ENCODE results near the gene SDF2. TPM values are rescaled to one million over a fixed set of nuclear protein-coding genes. Genes with fewer than 3 reads are reported as not detected.
"Not testable (repeated sequence)": the region's sequence is repeated elsewhere in the genome, so short reads cannot be mapped to it uniquely, and the experiment has no call there.

Gene SDF2
- total RNA-seq, 1 donor from 2014 or later = 63.9 TPM

DNA sequence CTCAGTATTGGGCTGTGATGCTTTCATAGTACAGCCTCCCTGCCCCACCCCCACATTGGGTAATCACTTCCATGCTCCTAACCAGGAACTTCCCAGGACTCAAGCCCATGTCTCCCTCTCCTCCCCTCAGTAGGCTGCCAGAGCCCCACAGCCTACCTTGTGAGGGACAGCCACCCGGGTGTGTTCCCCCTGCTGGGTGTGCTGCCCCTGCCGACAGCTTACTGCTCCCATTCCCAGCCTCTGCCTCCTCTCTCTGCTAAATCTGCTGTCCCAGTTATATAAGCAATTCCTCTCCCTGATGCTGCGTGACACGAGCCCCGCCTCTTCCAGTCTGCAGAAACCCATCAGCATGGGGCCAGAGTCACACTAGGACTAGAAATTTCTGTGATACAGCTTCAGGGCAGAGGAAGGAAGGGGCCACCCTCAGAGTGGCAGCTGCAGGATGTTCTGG, 47.8 kb downstream of the SDF2 start, which contains the start of gene RSKR:
Gene RSKR (minus strand): TSS at position 255 of the 451 bp plus-strand sequence. CDS start 24 bp downstream, at position 231.
- no peaks in the 10 kb centered on the region for H3K27me3 Mint-ChIP-seq
- no peak for DNase-seq (ENCODE audit: extremely low spot score, unreplicated experiment)
- no peaks in the 10 kb centered on the region for H3K4me1 Mint-ChIP-seq (ENCODE audit: unreplicated experiment)
- TF ChIP-seq, protein P1, sequence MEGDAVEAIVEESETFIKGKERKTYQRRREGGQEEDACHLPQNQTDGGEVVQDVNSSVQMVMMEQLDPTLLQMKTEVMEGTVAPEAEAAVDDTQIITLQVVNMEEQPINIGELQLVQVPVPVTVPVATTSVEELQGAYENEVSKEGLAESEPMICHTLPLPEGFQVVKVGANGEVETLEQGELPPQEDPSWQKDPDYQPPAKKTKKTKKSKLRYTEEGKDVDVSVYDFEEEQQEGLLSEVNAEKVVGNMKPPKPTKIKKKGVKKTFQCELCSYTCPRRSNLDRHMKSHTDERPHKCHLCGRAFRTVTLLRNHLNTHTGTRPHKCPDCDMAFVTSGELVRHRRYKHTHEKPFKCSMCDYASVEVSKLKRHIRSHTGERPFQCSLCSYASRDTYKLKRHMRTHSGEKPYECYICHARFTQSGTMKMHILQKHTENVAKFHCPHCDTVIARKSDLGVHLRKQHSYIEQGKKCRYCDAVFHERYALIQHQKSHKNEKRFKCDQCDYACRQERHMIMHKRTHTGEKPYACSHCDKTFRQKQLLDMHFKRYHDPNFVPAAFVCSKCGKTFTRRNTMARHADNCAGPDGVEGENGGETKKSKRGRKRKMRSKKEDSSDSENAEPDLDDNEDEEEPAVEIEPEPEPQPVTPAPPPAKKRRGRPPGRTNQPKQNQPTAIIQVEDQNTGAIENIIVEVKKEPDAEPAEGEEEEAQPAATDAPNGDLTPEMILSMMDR (conservative IDR thresholded peaks at IDR 0.05) = no peak
- no peak within 1 kb of the TSS for H3K27ac Mint-ChIP-seq
- H3K36me3 Mint-ChIP-seq = peaks cover 21% of the 10 kb centered on the region
- H3K4me3 Mint-ChIP-seq = no peak within 1 kb of the TSS
- no peaks in the 10 kb centered on the region for H3K9me3 Mint-ChIP-seq

DNA sequence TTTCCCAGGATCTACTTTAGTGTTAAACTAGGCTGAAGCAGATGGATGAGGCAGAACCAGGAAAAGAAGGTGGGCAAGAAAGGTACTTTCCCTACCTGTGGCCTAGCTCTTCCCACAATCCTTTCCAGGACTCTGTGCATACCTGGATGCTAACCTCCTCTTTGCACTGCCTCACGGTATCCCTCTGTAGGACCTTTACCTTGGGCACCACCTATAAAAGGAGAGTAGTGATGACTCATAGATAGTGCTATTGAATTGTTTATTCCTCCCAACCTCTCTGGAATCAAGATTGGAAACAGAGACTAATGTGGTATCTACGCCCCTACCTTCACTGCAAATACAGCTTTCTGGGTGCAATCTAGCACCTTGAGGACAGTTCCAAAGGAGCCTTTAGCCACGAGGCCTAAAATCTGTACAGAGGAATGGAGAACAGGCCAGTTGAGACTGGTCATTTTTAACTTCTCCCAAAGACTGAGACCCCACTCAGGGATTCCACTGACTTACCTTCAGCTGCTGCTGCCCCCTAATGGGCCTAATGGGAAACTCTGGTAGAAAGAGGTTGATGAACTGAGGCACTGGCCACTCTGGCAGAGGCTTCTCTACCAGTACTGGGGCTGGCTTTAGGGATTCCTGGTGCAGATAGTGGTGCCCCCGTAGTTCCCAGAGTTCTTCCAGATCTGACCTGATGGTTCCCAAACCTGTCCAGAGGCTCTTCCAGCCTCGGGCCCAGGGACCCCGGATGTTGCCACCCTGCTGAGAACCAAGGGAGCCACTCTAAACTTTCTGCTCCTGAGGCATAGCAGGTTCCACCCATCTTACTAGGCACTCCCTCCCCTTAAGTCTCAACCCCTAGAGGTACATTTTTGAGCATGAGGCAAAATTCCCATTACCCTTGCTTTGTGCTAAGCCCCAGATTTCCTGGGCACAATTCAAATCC, 48.5 kb downstream of the SDF2 start:
- H3K27ac Mint-ChIP-seq = no peak overlapping the region
- H3K4me3 Mint-ChIP-seq = no peak overlapping the region
- H3K9me3 Mint-ChIP-seq = no peaks in the 10 kb centered on the region
- no peak for DNase-seq (ENCODE audit: extremely low spot score, unreplicated experiment)
- TF ChIP-seq, protein P1 (conservative IDR thresholded peaks at IDR 0.05) = peak; percentile 81
- H3K27me3 Mint-ChIP-seq = no peaks in the 10 kb centered on the region
- H3K4me1 Mint-ChIP-seq (ENCODE audit: unreplicated experiment) = no peaks in the 10 kb centered on the region
- H3K36me3 Mint-ChIP-seq = peaks cover 18% of the 10 kb centered on the region

DNA sequence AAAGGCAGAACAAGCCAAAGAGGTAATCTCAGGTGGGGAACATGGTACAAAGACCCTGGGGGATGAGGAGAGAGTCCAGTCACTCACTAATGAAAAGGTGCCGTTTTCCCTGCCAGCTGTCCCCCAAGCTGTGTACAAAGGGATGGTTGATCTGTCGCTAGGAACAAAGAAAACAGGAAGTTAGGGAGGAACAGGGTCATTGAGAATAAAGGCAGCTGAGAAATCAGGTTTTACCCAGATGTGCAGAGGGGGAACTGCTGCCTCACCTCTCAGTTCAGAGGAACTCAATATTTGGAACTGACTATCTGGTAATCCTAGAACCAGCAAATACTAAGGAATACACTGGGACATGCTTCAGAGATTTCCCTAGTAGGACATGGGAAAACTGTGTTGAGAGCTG, 49.2 kb downstream of the SDF2 start:
- Mint-ChIP-seq H3K27me3 (no peaks in the 10 kb centered on the region), H3K27ac (no peak overlapping the region), H3K4me1 (ENCODE audit: unreplicated experiment) (no peaks in the 10 kb centered on the region), H3K36me3 (peaks cover 17% of the 10 kb centered on the region), H3K9me3 (no peaks in the 10 kb centered on the region), H3K4me3 (no peak overlapping the region)
- no peak for DNase-seq (ENCODE audit: extremely low spot score, unreplicated experiment)
- TF ChIP-seq, protein P1 (conservative IDR thresholded peaks at IDR 0.05) = no peak

DNA sequence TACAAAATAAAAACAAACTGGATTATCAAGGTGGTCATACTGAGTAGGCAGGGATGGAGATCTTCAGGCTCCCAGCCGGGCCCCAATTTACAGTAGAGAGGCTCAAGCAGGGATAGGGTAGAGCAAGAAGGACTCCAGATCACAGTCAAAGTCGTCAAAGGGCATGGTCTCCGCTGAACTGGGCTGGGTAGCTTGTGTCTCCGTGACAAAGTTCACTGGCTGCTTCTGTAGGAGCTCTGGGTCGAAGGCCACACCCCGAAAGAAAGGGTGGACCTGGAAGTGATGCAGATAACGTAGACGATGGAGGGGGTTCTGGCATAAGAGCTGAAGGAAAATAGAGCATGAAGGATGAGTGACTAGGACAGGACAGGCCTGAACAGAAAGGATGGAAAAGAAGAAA, 51.3 kb downstream of the SDF2 start:
- H3K4me3 Mint-ChIP-seq = no peak overlapping the region
- no peak for DNase-seq (ENCODE audit: extremely low spot score, unreplicated experiment)
- H3K36me3 Mint-ChIP-seq = peaks cover 7% of the 10 kb centered on the region
- H3K27me3 Mint-ChIP-seq = no peaks in the 10 kb centered on the region
- no peak overlapping the region for H3K27ac Mint-ChIP-seq
- no peaks in the 10 kb centered on the region for H3K9me3 Mint-ChIP-seq
- TF ChIP-seq, protein P1 (conservative IDR thresholded peaks at IDR 0.05) = no peak
- no peaks in the 10 kb centered on the region for H3K4me1 Mint-ChIP-seq (ENCODE audit: unreplicated experiment)

DNA sequence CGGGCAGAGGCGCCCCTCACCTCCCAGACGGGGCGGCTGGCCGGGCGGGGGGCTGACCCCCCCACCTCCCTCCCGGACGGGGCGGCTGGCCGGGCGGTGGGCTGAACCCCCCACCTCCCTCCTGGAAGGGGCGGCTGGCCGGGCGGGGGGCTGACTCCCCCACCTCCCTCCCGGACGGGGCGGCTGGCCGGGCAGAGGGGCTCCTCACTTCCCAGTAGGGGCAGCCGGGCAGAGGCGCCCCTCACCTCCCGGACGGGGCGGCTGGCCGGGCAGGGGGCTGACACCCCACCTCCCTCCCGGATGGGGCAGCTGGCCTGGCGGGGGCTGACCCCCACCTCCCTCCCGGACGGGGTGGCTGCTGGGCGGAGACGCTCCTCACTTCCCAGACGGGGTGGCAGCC, 57.7 kb downstream of the SDF2 start:
- H3K4me1 Mint-ChIP-seq (ENCODE audit: unreplicated experiment); H3K9me3 Mint-ChIP-seq; H3K27me3 Mint-ChIP-seq; DNase-seq (ENCODE audit: extremely low spot score, unreplicated experiment); H3K4me3 Mint-ChIP-seq; H3K27ac Mint-ChIP-seq; H3K36me3 Mint-ChIP-seq: not testable (repeated sequence)
